PC-9 (cell line): Measurements from ENCODE around the gene MYOM3. TPM values are rescaled to one million over a fixed set of nuclear protein-coding genes. Genes with fewer than 3 reads are reported as not detected.

ENCODE experiments used
- BruUV-seq: library from RNA; stranded (reverse); fragments of 400-500 nt; replicated peaks from 2 replicates; lab custom pipeline; 2021; lab: Mats Ljungman, UMichigan
- CTCF ChIA-PET: fragments of 300-600 bp; sonication (Branson Sonifier 250); formaldehyde crosslinking; loops from one replicate; lab custom pipeline; 2022; ENCODE audit warnings: antibody characterized with exemption; lab: Charles Lee
- POLR2A ChIA-PET: fragments of 300-600 bp; sonication (Branson Sonifier 250); formaldehyde crosslinking; loops from one replicate; lab custom pipeline; 2022; ENCODE audit warnings: antibody characterized with exemption; ENCODE audit not compliant: unreplicated experiment; lab: Charles Lee
- DNase-seq, 2 experiments: peaks; one replicate each; pipeline versions ENCODE4 v3.0.0 to v3.0.0-alpha.2; 2015 to 2022; ENCODE audit warnings: mixed read lengths in 1 of 2
- H2AFZ ChIP-seq: fragments of 200-600 bp; sonication (generic); 2 replicates; pipeline ENCODE4 v1.8.1; 2017; ENCODE audit warnings: antibody characterized with exemption
- H3F3A ChIP-seq: fragments of 200-600 bp; sonication (generic); 2 replicates; pipeline ENCODE4 v1.8.1; 2017; ENCODE audit warnings: antibody characterized with exemption, mild to moderate bottlenecking, low read depth; ENCODE audit not compliant: insufficient read depth
- H3K27ac ChIP-seq: fragments of 200-600 bp; sonication (generic); 2 replicates; pipeline ENCODE4 v1.6.1; 2016; ENCODE audit warnings: mixed run types
- H3K27me3 ChIP-seq: fragments of 200-600 bp; sonication (generic); 2 replicates; pipeline ENCODE4 v1.6.1; 2016; ENCODE audit warnings: low read depth, mixed run types; ENCODE audit not compliant: insufficient read depth
- H3K36me3 ChIP-seq: fragments of 200-600 bp; sonication (generic); 2 replicates; pipeline ENCODE4 v1.6.1; 2016; ENCODE audit warnings: low read depth, mixed run types
- H3K4me1 ChIP-seq: fragments of 200-600 bp; sonication (generic); replicated peaks from 2 replicates; pipeline ENCODE4 v1.6.1; 2016; ENCODE audit warnings: mixed run types; ENCODE audit not compliant: insufficient read depth
- H3K4me2 ChIP-seq: fragments of 200-600 bp; sonication (generic); 2 replicates; pipeline ENCODE4 v1.6.1; 2017; ENCODE audit warnings: mixed run types
- H3K4me3 ChIP-seq: fragments of 200-600 bp; sonication (generic); 2 replicates; pipeline ENCODE4 v1.6.1; 2016; ENCODE audit warnings: mixed run types
- H3K79me2 ChIP-seq: fragments of 200-600 bp; sonication (generic); 2 replicates; pipeline ENCODE4 v1.6.1; 2017; ENCODE audit warnings: low read depth, mixed run types
- H3K9me2 ChIP-seq: fragments of 200-600 bp; sonication (generic); 2 replicates; pipeline ENCODE4 v1.8.1; 2017; ENCODE audit warnings: mild to moderate bottlenecking; ENCODE audit not compliant: insufficient read depth
- H3K9me3 ChIP-seq: fragments of 200-600 bp; sonication (generic); 2 replicates; pipeline ENCODE4 v1.8.1; 2016; ENCODE audit warnings: low read depth; ENCODE audit not compliant: insufficient read depth
- H4K20me1 ChIP-seq: fragments of 200-600 bp; sonication (generic); 2 replicates; pipeline ENCODE4 v1.8.1; 2017; ENCODE audit not compliant: insufficient read depth
- EZH2 ChIP-seq: fragments of 200-600 bp; sonication (generic); IDR thresholded peaks from 2 replicates; pipeline ENCODE4 v1.8.0; 2017; ENCODE audit warnings: antibody characterized with exemption, low read depth
- intact Hi-C: fragments of 100-400 bp; cut with micrococcal nuclease; formaldehyde crosslinking; loops from one replicate; pipeline ENCODE4 v1.10.0; 2022; ENCODE audit not compliant: unreplicated experiment
- total RNA-seq: library from RNA; stranded (reverse); gene quantifications from 2 replicates; pipeline ENCODE4 v1.2.3, GENCODE V29; 2021
- TF ChIP-seq, protein P1 (sequence below): fragments of 200-600 bp; sonication (generic); conservative IDR thresholded peaks from 2 replicates; pipeline ENCODE4 v1.6.1; 2017; ENCODE audit warnings: mixed run types, antibody characterized with exemption, mild to moderate bottlenecking, moderate library complexity

The MYOM3 gene
- total RNA-seq, 1 experiment from 2014 or later, result 11.9 TPM

DNA sequence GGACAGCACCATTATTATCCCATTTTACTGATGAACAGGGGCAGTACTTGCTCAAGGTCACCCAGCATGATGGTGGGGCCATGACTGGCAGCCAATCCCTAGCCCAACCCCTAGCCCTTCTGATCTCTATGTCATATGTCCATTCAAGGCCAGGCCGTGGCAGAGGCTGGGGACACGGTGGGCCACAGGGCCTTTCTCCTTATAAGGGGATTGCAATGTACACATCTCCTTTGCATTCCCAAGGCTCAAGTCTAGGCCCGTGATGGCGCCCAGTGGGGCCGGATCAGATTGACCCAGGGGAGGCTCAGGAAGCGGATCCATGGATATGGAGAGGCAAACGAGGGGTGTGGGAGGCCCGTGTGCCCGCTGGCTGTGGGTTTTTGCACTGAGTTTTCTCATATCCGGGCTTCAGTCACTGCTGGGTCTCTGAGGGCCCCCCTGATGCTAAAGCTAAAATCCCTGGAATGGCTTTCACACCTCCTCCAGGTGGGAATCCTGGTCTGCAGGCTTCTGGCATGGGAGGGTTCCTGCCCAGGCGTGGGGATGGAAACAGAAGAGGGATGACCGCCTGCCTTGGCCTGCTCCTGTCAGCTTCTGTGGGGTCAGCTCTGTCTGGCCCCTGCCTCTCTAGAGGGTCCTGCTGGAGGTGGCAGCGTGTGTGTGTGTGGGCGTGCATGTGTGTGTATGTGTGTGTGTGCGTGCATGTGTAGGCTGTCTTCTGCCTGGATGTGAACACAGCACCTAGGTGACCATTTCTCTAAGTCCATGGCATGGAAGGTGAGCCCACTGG, 2.1 kb downstream of the MYOM3 start:
- POLR2A ChIA-PET, result no interaction called here

DNA sequence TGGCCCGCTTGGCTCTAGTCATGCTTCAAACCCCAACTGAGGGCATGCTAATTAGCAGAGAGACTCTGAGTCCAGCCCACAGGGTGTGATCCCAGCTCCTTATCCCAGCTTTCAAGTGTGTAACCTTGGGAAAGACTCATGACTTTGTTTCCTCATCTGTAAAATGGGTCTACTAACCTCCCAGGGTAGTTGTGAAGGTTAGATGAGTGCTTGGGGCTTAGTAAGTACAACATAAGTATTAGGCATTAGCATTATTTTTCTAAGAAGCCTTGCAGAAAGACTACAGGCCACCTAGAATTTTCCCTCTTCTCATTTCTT, 2.8 kb downstream of the MYOM3 start:
- Histone ChIP-seq H4K20me1 (no peaks in the 10 kb centered on the region), H3K9me3 (no peaks in the 10 kb centered on the region), H3K4me1 (peaks cover 4% of the 10 kb centered on the region; the same call in 1 of the 2 replicates), H3K9me2 (no peaks in the 10 kb centered on the region), H3K36me3 (no peaks in the 10 kb centered on the region), H3K4me3 (no peak overlapping the region), H3K27ac (no peak overlapping the region), H2AFZ (no peak overlapping the region), H3K4me2 (no peak overlapping the region), H3K79me2 (no peaks in the 10 kb centered on the region), H3F3A (no peaks in the 10 kb centered on the region), H3K27me3 (no peaks in the 10 kb centered on the region)
- ChIA-PET POLR2A (no interaction called here), CTCF (no interaction called here)
- intact Hi-C loops, result loop anchor here (5.0 kb wide), 2 partner anchors 37 to 152 kb away; partner anchors contain the start of gene PNRC2
- no TSS peak for BruUV-seq
- no peak for TF ChIP-seq EZH2
- TF ChIP-seq, protein P1, sequence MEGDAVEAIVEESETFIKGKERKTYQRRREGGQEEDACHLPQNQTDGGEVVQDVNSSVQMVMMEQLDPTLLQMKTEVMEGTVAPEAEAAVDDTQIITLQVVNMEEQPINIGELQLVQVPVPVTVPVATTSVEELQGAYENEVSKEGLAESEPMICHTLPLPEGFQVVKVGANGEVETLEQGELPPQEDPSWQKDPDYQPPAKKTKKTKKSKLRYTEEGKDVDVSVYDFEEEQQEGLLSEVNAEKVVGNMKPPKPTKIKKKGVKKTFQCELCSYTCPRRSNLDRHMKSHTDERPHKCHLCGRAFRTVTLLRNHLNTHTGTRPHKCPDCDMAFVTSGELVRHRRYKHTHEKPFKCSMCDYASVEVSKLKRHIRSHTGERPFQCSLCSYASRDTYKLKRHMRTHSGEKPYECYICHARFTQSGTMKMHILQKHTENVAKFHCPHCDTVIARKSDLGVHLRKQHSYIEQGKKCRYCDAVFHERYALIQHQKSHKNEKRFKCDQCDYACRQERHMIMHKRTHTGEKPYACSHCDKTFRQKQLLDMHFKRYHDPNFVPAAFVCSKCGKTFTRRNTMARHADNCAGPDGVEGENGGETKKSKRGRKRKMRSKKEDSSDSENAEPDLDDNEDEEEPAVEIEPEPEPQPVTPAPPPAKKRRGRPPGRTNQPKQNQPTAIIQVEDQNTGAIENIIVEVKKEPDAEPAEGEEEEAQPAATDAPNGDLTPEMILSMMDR, result no peak
- DNase-seq, result no peak

More for the DNA sequence above, 2.1 kb downstream of the MYOM3 start:
- H2AFZ ChIP-seq, result no peak overlapping the region
- intact Hi-C loops, result loop anchor here (5.0 kb wide), 2 partner anchors 38 to 153 kb away; partner anchors contain the start of gene PNRC2
- no peaks in the 10 kb centered on the region for H3K27me3 ChIP-seq
- BruUV-seq, result no TSS peak
- no peak for DNase-seq
- H4K20me1 ChIP-seq, result no peaks in the 10 kb centered on the region
- no peaks in the 10 kb centered on the region for H3K79me2 ChIP-seq
- no peak overlapping the region for H3K4me2 ChIP-seq
- no peaks in the 10 kb centered on the region for H3K36me3 ChIP-seq
- TF ChIP-seq EZH2, result no peak
- TF ChIP-seq, protein P1, result no peak
- no peaks in the 10 kb centered on the region for H3K9me3 ChIP-seq
- CTCF ChIA-PET, result no interaction called here
- no peaks in the 10 kb centered on the region for H3F3A ChIP-seq
- peaks cover 4% of the 10 kb centered on the region; the same call in 1 of the 2 replicates for H3K4me1 ChIP-seq
- H3K9me2 ChIP-seq, result no peaks in the 10 kb centered on the region
- no peak overlapping the region for H3K27ac ChIP-seq
- H3K4me3 ChIP-seq, result no peak overlapping the region

DNA sequence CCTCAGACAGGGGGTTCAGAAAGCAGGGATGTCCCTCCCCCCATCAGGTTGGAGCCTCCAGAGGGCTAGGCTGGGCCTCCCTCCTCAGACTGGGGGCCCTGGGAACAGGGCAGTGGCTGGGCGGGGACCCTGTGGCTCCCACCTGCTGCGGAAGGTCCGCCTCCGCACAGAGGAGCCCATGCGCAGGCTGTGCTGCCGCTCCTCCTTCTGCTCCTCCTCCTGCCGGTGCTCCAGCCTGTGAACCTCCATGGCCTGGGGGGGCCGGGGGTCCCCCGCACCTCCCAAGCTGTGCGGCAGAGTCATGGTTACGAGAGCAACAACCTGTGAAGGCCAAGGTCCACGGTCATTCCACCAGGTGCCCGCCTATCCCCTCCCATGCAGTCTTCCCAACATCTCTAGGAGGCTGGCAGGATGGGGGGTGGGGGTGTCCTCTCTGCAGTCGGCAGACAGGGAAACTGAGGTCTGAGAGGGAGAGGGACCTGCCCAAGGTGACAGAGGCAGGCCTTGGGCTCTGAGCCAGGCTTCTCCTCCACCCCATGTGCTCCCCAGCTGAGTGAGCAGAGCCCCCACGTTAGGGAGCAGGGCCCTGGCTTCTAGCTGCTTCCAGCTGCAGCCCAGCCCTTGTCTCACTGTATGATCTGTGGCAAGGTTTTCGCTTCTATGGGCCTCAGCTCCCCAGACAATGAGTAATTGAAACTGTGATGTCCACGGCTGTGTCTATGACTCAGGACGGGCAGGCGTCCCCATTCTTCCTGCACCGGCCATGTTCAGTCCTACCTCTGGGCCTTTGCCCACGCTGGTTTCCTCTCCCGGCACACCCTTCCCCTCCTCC, 3.4 kb downstream of the MYOM3 start:
- Histone ChIP-seq H3K4me2 (peak overlapping the region; percentile 36), H3F3A (no peaks in the 10 kb centered on the region), H3K4me1 (peaks cover 4% of the 10 kb centered on the region; the same call in 1 of the 2 replicates), H3K79me2 (no peaks in the 10 kb centered on the region), H3K27ac (no peak overlapping the region), H3K36me3 (no peaks in the 10 kb centered on the region), H3K9me3 (no peaks in the 10 kb centered on the region), H3K27me3 (no peaks in the 10 kb centered on the region), H3K4me3 (no peak overlapping the region), H4K20me1 (no peaks in the 10 kb centered on the region), H3K9me2 (no peaks in the 10 kb centered on the region), H2AFZ (no peak overlapping the region)
- ChIA-PET CTCF (no interaction called here), POLR2A (interaction anchor here (0.9 kb wide), 1 partner anchor 344 kb away, joined by 4 read pairs; no protein-coding TSS in a partner anchor)
- TSS peak; percentile 41 for BruUV-seq
- peak; percentile 60 to 65 for DNase-seq
- intact Hi-C loops, result loop anchor here (5.0 kb wide), 2 partner anchors 36 to 151 kb away; partner anchors contain the start of gene PNRC2
- TF ChIP-seq, protein P1, result no peak
- no peak for TF ChIP-seq EZH2
